ENCODE results near the gene PLXNA3.

The PLXNA3 gene

DNA sequence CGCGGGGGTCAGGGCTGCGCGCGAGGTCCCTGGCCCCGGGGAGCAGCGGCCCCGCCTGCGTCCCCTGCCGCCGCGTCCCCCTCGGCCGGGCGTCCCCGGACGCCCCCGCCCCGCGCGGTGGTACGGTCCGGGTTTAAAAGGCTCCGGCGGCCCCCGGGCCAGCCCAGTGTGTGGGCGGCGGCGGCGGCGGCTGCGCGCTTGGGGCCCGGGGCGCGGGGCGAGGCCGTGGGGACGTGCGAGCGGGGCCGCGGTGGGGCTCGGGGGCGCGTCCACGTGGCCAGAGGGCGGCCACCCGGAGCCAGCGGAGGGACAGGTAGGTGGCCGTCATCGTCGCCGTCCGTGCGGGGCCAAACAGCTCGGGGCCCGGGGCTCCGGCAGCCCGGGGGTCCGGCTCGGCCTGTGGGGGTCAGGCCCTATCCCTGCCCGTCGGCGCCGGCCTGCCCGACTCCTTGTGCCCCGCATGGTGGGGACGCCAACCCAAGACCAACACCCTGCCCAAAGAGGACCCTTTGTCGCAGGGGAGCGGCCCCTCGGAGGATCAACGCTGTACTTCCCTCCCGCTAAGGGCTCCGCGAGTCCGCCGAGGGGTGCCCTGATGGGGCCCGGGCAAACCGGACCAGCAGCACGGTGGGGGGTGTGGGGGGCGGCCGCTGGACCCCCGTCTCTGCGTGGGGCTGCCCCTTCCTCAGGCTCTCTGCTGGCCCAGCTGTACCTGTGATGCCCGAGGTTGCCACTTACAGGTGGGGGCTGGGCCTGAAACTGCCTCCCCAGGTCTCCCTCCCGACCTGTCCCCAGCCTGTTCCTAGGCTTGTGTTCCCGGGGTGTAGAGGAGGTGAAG is at the start of gene PLXNA3:
Gene PLXNA3, plus strand, starts transcription at position 166 of the 838 bp plus-strand sequence. CDS start 1,903 bp downstream, outside the sequence.
- FAIRE-seq: no peak

DNA sequence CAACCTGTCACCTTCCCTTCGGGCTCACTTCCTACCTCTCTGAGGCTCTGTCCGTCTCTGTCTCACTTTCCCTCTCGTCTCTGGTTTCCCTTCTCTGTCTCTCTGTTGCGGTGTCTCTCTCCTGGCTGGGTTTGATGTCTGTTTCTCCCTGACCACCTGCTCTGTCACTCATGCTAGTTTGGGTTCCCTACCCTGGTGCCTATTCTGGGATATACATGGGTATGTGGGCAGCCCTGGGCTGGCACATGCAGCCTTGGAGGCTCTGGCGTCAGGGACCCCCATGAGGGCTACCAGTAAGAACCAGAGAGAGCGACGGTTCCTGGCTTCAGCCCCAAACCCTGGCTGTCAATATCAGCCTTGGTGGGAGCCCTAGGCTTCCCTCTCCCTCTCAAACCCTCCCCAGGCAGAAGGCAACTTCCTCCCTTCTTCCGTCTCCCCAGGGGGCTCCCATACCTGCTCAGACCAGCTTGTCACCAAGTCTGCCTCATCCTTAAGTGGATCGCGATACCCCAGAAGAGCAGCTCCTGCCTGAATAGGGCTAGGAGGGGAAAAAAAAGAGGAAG is 49.3 kb upstream of the PLXNA3 start:
- no peak for FAIRE-seq

DNA sequence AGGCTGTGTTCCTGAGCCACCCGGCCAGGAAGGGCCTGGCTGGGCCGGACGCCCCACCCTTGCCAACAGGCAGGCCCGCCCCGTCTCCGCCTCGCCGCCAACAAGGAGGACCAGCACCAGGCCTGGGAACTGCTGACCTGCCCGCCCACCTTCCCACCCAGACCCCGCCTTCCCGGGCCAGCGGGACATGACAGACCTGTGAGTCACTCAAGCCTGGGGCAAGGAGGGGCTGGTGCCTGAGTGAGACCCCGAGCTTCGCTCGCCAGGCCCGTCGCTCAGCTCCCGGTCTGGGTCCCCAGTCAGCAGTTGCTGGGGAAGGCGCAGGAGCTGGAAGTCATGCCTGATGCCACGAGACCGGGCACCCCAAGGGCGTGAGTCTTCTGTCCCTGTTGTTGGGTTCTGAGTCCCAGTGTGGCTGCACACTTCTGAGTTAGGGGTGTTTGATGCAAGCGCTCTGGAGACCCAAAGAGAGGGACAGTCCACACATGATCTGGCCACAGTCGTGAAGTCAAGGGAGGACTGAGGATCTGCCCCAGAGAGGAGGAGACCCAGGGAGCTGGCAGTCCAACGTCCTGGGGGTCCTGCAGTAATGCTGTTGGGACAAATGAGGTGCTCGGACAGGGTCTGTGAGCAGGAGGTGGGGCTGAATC is 48.7 kb upstream of the PLXNA3 start, which contains the start of gene DNASE1L1:
Gene DNASE1L1, minus strand, starts transcription at position 33 of the 650 bp plus-strand sequence. CDS start 3,686 bp downstream, outside the sequence.
- FAIRE-seq: no peak

DNA sequence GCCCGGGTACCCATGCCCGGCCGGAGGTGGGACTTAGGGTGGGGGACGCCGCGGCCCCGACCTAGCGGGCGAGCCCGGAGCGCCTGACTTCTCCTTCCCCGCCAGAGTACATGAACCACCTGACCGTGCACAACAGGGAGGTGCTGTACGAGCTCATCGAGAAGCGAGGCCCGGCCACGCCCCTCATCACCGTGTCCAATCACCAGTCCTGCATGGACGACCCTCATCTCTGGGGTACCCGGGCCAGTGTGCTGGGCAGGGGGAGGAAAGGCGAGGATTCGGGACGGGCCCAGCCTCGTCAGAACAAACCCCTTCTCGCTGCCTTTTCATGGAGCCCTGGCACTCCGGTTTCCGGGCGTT is 46.1 kb upstream of the PLXNA3 start:
- no peak for FAIRE-seq

DNA sequence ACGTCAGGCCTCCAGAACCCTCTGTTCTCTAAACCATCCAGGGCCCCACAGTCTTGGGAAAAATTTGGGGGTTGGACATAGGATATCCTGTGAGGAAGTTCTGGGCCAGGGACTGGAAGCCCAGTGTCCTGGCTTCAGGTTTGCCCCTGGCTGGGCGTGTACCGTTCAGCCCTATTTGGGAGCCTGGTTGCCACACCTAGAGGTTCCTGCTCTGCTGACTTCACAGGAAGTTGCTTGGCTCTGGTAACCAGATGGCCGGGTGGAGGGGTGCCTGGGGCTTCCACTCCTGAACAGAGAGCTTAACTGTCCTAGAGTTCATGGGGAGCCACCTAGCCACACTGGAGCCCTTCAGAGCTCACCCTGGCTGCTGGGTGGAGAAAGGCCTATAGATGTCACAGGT is 45.6 kb upstream of the PLXNA3 start:
- no peak for FAIRE-seq

- no peak for FAIRE-seq
Measured at GRCh38 chrX:154413142-154413541, 44.9 kb upstream of the PLXNA3 start.

DNA sequence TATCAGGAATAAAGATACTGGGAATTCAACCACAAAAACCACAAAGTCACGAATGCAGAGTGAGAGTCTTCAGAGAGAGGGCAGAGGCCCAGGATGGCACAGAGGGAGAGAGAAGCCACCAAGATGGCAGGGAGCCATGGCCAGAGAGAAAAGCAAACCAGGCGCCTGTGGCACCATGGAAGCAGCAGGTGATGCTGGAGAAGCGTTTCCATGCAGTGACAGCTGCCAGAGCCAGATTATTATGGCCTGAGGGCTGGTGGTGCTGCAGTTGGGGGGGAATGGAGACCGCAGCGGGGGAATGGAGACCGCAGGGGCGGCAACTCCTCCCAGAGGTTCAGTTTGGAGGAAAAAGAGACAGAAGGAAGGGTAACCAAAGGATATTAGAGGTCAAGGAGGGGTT is 40.9 kb upstream of the PLXNA3 start:
- FAIRE-seq: no peak

DNA sequence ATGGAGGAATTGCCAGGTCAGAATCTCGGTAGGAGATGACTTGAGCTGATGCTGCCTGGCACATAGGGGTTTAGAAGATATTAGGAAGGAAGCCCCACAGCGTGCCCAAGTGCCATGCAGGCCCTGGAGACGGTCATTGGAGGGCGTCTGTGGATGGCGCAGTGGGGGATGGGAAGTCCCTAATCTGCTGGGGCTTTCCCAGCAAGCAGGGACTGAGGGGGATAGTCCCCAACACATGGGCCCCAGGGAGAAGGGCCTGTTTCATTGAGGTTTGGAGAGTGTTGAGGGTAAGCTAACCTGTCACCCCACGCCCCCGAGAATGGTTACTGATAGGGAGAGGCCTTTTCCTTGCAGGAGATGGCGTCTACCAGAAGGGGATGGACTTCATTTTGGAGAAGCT is 38.9 kb upstream of the PLXNA3 start:
- no peak for FAIRE-seq

GRCh38 chrX:154419688-154420401 is 38.2 kb upstream of the PLXNA3 start:
- FAIRE-seq: no peak

DNA sequence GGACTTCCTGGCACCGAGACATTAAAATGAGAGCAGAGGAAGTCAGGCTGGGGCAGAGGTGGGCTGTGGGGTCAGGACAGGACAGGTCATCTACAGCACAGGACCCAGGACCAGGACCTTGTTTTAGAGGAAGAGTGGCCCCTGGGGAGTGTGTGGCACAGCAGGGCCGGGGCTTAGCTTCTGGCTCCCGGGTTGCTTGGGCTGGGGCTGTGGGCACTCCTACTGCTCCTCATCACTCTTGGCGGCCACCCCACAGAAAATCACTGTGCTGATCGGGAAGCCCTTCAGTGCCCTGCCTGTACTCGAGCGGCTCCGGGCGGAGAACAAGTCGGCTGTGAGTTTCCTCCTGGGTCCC is 37.7 kb upstream of the PLXNA3 start:
- FAIRE-seq: no peak

GRCh38 chrX:154426916-154427770 is 30.9 kb upstream of the PLXNA3 start:
- FAIRE-seq: no peak

DNA sequence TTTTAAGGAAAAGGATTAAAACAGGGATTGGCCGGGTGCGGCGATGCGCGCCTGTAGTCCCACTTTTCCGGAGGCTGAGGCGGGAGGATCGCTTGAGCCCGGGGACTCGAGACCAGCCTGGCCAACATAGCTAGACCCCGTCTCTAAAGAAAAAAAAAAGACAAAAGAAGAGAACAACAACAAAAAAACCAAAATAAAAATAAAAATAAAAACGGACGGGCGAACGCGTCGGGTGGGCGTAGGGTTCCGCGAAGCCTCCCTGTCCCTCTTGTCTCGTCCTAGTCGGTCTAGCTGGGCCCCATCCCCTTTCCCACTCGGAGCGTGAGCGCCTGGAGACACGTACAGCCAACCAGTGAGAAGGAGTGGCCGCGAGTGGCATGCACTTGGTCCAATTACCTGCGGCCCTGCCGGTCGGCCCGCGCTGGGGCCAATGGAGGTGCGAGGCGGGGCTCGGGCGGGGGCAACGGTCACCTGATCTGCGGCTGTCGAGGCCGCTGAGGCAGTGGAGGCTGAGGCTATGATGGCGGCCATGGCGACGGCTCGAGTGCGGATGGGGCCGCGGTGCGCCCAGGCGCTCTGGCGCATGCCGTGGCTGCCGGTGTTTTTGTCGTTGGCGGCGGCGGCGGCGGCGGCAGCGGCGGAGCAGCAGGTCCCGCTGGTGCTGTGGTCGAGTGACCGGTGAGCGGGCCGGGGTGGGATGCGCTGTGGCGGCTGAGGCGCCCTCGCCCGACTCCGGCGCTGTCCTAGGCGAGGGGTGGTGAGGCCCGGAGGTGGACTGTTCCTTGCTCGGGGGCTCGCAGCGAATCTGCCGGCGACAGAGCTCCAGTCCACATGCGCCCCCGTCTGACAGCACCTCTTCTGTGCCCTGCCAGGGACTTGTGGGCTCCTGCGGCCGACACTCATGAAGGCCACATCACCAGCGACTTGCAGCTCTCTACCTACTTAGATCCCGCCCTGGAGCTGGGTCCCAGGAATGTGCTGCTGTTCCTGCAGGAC is 29.6 kb upstream of the PLXNA3 start, which contains the start of gene ATP6AP1:
Gene ATP6AP1, plus strand, starts transcription at position 502 of the 996 bp plus-strand sequence. Its CDS starts 16 bp downstream, at position 518.
- FAIRE-seq: no peak

GRCh38 chrX:154429711-154430110 is 28.4 kb upstream of the PLXNA3 start:
- no peak for FAIRE-seq

DNA sequence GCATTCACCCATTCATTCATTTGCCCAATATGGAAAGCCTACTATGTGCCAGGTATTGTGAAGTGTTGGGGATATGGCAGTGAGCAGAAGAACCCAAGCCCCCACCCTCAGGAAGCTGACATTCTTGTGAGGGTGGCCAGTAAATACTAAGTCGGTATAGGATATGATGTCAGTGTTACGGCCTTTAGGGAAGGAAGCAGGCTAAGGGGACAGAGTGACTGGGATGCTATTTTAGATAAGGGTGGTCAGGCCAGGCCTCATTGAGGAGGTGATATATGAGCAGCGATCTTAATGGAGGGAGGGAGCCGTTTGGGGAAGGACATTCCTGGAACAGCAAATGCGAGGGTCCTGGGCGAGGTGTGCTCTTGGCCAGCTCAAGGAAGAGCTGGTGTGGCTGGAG is 27.6 kb upstream of the PLXNA3 start:
- FAIRE-seq: no peak

- FAIRE-seq: no peak
Measured at GRCh38 chrX:154430916-154431315, 27.2 kb upstream of the PLXNA3 start.

GRCh38 chrX:154431341-154431740 is 26.7 kb upstream of the PLXNA3 start:
- FAIRE-seq: no peak

DNA sequence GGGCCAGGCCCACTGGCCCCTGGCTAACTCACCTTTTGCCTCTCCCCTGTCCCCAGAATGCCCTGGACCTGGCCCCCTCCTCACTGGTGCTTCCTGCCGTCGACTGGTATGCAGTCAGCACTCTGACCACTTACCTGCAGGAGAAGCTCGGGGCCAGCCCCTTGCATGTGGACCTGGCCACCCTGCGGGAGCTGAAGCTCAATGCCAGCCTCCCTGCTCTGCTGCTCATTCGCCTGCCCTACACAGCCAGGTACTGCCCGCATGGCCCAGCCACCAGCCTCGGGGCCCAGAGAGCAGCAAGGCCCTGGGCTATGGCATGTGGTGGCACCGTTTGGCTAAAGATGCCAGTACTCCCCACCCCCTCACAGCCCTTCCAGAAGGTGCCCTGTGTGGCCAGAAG is 25.9 kb upstream of the PLXNA3 start:
- FAIRE-seq: no peak

- no peak for FAIRE-seq
Measured at GRCh38 chrX:154433605-154434004, 24.5 kb upstream of the PLXNA3 start.

DNA sequence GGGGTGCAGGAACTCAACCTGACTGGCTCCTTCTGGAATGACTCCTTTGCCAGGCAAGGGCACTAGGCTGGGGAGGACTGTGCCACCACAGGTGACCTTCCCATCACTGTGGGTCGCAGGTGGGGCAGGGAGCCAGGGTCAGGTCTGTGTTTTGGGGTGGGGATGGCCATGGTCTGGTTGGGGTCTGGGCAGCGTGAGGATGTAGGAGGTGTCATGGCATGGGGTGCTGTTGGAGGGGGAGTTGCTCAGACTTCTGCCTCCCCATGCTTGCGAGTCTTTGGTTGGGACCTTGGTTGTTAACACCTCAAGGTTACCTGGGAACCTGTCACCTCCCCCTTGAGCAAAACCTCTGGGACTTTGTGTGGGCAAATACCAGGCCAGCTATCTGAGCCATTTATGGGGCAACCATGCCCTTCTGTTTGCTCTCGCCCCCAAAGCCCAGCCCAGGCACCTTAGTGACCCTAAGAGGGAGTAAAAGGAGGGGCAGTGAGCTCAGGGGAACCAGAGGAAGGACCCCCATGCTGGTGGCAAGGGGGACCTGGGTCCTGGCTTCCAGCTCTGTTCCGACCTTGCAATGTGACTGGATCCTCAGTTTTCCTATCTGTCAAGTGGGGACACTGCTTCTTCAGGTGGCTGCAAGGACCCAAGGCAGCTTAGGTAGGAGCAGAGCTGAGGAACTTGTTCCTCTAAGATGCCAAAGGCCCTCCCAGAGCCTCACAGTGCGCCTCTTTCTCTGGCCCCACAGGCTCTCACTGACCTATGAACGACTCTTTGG is 23.5 kb upstream of the PLXNA3 start:
- no peak for FAIRE-seq

GRCh38 chrX:154435171-154435733 is 22.8 kb upstream of the PLXNA3 start:
- no peak for FAIRE-seq
